Liver (tissue), 9 donors: ENCODE data around the gene CYP4F3. TPM values are rescaled to one million over a fixed set of nuclear protein-coding genes. Genes with fewer than 3 reads are reported as not detected.

Source experiments
- DNase-seq: peaks from one replicate; pipeline ENCODE4 v3.0.0-alpha.2; 2017; ENCODE audit warnings: low spot score
- H3K27ac ChIP-seq, 2 donors: one replicate each; pipeline ENCODE4 v1.7.0; 2013; ENCODE audit warnings: inconsistent platforms in 2 of 2, low read length in 2 of 2, control low read depth in 1 of 2, low read depth in 1 of 2, mild to moderate bottlenecking in 1 of 2
- H3K27me3 ChIP-seq, 4 donors: one replicate each; pipeline versions ENCODE4 v1.6.1 to v1.7.0; 2013; ENCODE audit warnings: low read length in 3 of 4, inconsistent platforms in 1 of 4, mild to moderate bottlenecking in 1 of 4, moderate library complexity in 1 of 4; ENCODE audit not compliant: control insufficient read depth in 4 of 4, insufficient read depth in 4 of 4
- H3K36me3 ChIP-seq, 4 donors: one replicate each; pipeline versions ENCODE4 v1.6.1 to v1.7.0; 2013; ENCODE audit warnings: low read length in 3 of 4, mild to moderate bottlenecking in 3 of 4, low read depth in 1 of 4, moderate library complexity in 1 of 4; ENCODE audit not compliant: control insufficient read depth in 4 of 4, insufficient read depth in 3 of 4
- H3K4me1 ChIP-seq, 4 donors: one replicate each; pipeline versions ENCODE4 v1.6.1 to v1.7.0; 2013; ENCODE audit warnings: low read length in 3 of 4, mild to moderate bottlenecking in 3 of 4, moderate library complexity in 1 of 4; ENCODE audit not compliant: control insufficient read depth in 4 of 4, insufficient read depth in 4 of 4
- H3K4me3 ChIP-seq, 3 donors: one replicate each; pipeline versions ENCODE4 v1.6.1 to v1.7.0; 2013; ENCODE audit warnings: low read length in 3 of 3, control low read depth in 1 of 3, low read depth in 1 of 3, mild to moderate bottlenecking in 1 of 3
- H3K9ac ChIP-seq, 2 donors: one replicate each; pipeline ENCODE4 v1.7.0; 2013; ENCODE audit warnings: low read length in 2 of 2, mild to moderate bottlenecking in 2 of 2, moderate library complexity in 2 of 2, control low read depth in 1 of 2, low read depth in 1 of 2
- H3K9me3 ChIP-seq, 4 donors: one replicate each; pipeline versions ENCODE4 v1.6.1 to v1.7.0; 2013; ENCODE audit warnings: low read length in 3 of 4; ENCODE audit not compliant: control insufficient read depth in 4 of 4
- ATF3 ChIP-seq: IDR thresholded peaks from 2 replicates; pipeline ENCODE4 v1.6.1; 2016; ENCODE audit warnings: antibody characterized with exemption
- EGR1 ChIP-seq, 2 donors: IDR thresholded peaks; 2 replicates each; pipeline ENCODE4 v1.6.1; 2016 to 2018; ENCODE audit warnings: antibody characterized with exemption in 2 of 2, low read depth in 2 of 2
- FOXA1 ChIP-seq: IDR thresholded peaks from 2 replicates; pipeline ENCODE4 v1.6.1; 2016; ENCODE audit warnings: antibody characterized with exemption
- FOXA2 ChIP-seq: IDR thresholded peaks from 2 replicates; pipeline ENCODE4 v1.6.1; 2016; ENCODE audit warnings: antibody characterized with exemption
- GABPA ChIP-seq, 2 donors: IDR thresholded peaks in 1 of 2; conservative IDR thresholded peaks in 1 of 2; 2 replicates each; pipeline ENCODE4 v1.6.1; 2016; ENCODE audit warnings: antibody characterized with exemption in 2 of 2, mild to moderate bottlenecking in 1 of 2, moderate library complexity in 1 of 2
- HNF4A ChIP-seq, 2 donors: conservative IDR thresholded peaks; 2 replicates each; pipeline ENCODE4 v1.6.1; 2016; ENCODE audit warnings: antibody characterized with exemption in 2 of 2, mild to moderate bottlenecking in 2 of 2
- HNF4G ChIP-seq: IDR thresholded peaks from 2 replicates; pipeline ENCODE4 v1.6.1; 2016; ENCODE audit warnings: antibody characterized with exemption
- JUND ChIP-seq, 2 donors: IDR thresholded peaks; 2 replicates each; pipeline ENCODE4 v1.6.1; 2016; ENCODE audit warnings: antibody characterized with exemption in 2 of 2
- NR2F2 ChIP-seq: IDR thresholded peaks from 2 replicates; pipeline ENCODE4 v1.6.1; 2016; ENCODE audit warnings: antibody characterized with exemption
- RAD21 ChIP-seq, 2 donors: IDR thresholded peaks; 2 replicates each; pipeline ENCODE4 v1.6.1; 2016; ENCODE audit warnings: antibody characterized with exemption in 2 of 2, mild to moderate bottlenecking in 2 of 2
- REST ChIP-seq: IDR thresholded peaks from 2 replicates; pipeline ENCODE4 v1.6.1; 2016; ENCODE audit warnings: antibody characterized with exemption, mild to moderate bottlenecking
- RXRA ChIP-seq, 2 donors: IDR thresholded peaks; 2 replicates each; pipeline ENCODE4 v1.6.1; 2017 to 2018; ENCODE audit warnings: antibody characterized with exemption in 2 of 2, mild to moderate bottlenecking in 1 of 2
- SP1 ChIP-seq: IDR thresholded peaks from 2 replicates; pipeline ENCODE4 v1.6.1; 2018; ENCODE audit warnings: antibody characterized with exemption, mild to moderate bottlenecking
- TAF1 ChIP-seq: conservative IDR thresholded peaks from 2 replicates; pipeline ENCODE4 v1.6.1; 2016; ENCODE audit warnings: antibody characterized with exemption, mild to moderate bottlenecking
- YY1 ChIP-seq: IDR thresholded peaks from 2 replicates; pipeline ENCODE4 v1.6.1; 2016; ENCODE audit warnings: antibody characterized with exemption, mild to moderate bottlenecking
- ZBTB33 ChIP-seq: IDR thresholded peaks from 2 replicates; pipeline ENCODE4 v1.6.1; 2016; ENCODE audit warnings: antibody characterized with exemption
- WGBS: extraction: QIAGEN DNeasy Blood & Tissue Kit; methylation state at CpG from one replicate; pipeline ENCODE4 v1.1.7; 2013; 5-methylcytosine and 5-hydroxymethylcytosine counted together
- polyA plus RNA-seq, 2 donors: library from polyadenylated mRNA; stranded (reverse) in 1 of 2; unstranded in 1 of 2; fragments of 200-250 nt in 1 of 2; fragments of >200 nt in 1 of 2; fragmentation: Nextera tagmentation in 1 of 2; extraction: Ambion mirVana in 1 of 2; gene quantifications; one replicate each; pipeline versions ENCODE4 v1.2.1 to v1.2.3, GENCODE V29; 2013 to 2015
- total RNA-seq, 2 donors: library from RNA; depleted of rRNA; stranded (reverse); fragments of >200 nt; gene quantifications; one replicate each; pipeline ENCODE4 v1.2.3, GENCODE V29; 2014
- TF ChIP-seq, protein P1 (sequence below): fragments of 150-350 bp; IDR thresholded peaks from 2 replicates; pipeline ENCODE4 v1.5.1; 2017; ENCODE audit warnings: improper control_type of control experiment, low read depth, low read length; ENCODE audit not compliant: missing input control
- TF ChIP-seq, protein P2 (sequence below): IDR thresholded peaks from 2 replicates; pipeline ENCODE4 v1.6.1; 2016; ENCODE audit warnings: antibody characterized with exemption
- donor health status: healthy.
- donor health status: healthy.
- donor health status: healthy.
- donor health status: healthy.
- donor health status: healthy.

The CYP4F3 gene
- total and polyA plus RNA-seq, 4 donors = 58.4 to 168 (median 128) TPM

GRCh38 chr19:15669891-15670290, 29.2 kb downstream of the CYP4F3 start:
- H3K4me3 ChIP-seq = no peak overlapping the region
- DNase-seq = no peak
- WGBS = 80% methylated on average over 4 of the region's 4 CpGs
- no peak overlapping the region for H3K27ac ChIP-seq
- H3K4me1 ChIP-seq = peaks cover 8 to 28% (median 22%) of the 10 kb centered on the region in 4 donors
- H3K9me3 ChIP-seq = no peaks in the 10 kb centered on the region
- peaks cover 0 to 10% (median 2%) of the 10 kb centered on the region in 4 donors for H3K36me3 ChIP-seq
- no peaks in the 10 kb centered on the region for H3K27me3 ChIP-seq
- TF ChIP-seq RAD21 (IDR thresholded peaks at IDR 0.05) (no peak), NR2F2 (no peak), FOXA1 (no peak), JUND (IDR thresholded peaks at IDR 0.05) (no peak), FOXA2 (no peak), TAF1 (no peak), SP1 (no peak), GABPA (IDR thresholded peaks at IDR 0.05 in 1 of 2, conservative IDR thresholded peaks at IDR 0.05 in 1 of 2) (no peak), ATF3 (no peak), ZBTB33 (no peak), RXRA (IDR thresholded peaks at IDR 0.05) (no peak), YY1 (no peak), EGR1 (IDR thresholded peaks at IDR 0.05; ENCODE audit: low read depth in 2 of 2) (no peak)
- TF ChIP-seq, protein P1, sequence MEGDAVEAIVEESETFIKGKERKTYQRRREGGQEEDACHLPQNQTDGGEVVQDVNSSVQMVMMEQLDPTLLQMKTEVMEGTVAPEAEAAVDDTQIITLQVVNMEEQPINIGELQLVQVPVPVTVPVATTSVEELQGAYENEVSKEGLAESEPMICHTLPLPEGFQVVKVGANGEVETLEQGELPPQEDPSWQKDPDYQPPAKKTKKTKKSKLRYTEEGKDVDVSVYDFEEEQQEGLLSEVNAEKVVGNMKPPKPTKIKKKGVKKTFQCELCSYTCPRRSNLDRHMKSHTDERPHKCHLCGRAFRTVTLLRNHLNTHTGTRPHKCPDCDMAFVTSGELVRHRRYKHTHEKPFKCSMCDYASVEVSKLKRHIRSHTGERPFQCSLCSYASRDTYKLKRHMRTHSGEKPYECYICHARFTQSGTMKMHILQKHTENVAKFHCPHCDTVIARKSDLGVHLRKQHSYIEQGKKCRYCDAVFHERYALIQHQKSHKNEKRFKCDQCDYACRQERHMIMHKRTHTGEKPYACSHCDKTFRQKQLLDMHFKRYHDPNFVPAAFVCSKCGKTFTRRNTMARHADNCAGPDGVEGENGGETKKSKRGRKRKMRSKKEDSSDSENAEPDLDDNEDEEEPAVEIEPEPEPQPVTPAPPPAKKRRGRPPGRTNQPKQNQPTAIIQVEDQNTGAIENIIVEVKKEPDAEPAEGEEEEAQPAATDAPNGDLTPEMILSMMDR = no peak
- TF ChIP-seq, protein P2, sequence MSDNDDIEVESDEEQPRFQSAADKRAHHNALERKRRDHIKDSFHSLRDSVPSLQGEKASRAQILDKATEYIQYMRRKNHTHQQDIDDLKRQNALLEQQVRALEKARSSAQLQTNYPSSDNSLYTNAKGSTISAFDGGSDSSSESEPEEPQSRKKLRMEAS = no peak
- H3K9ac ChIP-seq = no peak overlapping the region

- Histone ChIP-seq H3K27ac (no peak overlapping the region), H3K9me3 (no peaks in the 10 kb centered on the region), H3K36me3 (peaks cover 0 to 10% (median 2%) of the 10 kb centered on the region in 4 donors), H3K27me3 (no peaks in the 10 kb centered on the region), H3K4me1 (peaks cover 8 to 35% (median 31%) of the 10 kb centered on the region in 4 donors), H3K4me3 (no peak overlapping the region), H3K9ac (no peak overlapping the region)
- no peak for DNase-seq
- TF ChIP-seq ATF3 = no peak
- TF ChIP-seq SP1 = no peak
- no peak for TF ChIP-seq JUND (IDR thresholded peaks at IDR 0.05)
- TF ChIP-seq HNF4A (conservative IDR thresholded peaks at IDR 0.05) = no peak
- TF ChIP-seq HNF4G = no peak
- TF ChIP-seq RXRA (IDR thresholded peaks at IDR 0.05) = no peak
- TF ChIP-seq ZBTB33 = no peak
- TF ChIP-seq GABPA (IDR thresholded peaks at IDR 0.05 in 1 of 2, conservative IDR thresholded peaks at IDR 0.05 in 1 of 2) = no peak
- TF ChIP-seq NR2F2 = no peak
- TF ChIP-seq FOXA1 = no peak
- no peak for TF ChIP-seq REST
- WGBS = 75% methylated on average over 5 of the region's 5 CpGs
Observed at GRCh38 chr19:15671237-15671821, 30.6 kb downstream of the CYP4F3 start.
